Cerebellar nuclear complex (tissue), 1 donor: ENCODE measurements around the gene PSMB1.
"Not testable (repeated sequence)": the region's sequence is repeated elsewhere in the genome, so short reads cannot be mapped to it uniquely, and the experiment has no call there.

Source experiments
- DNase-seq, 2 experiments: peaks; one replicate each; lab custom pipeline; 2025; lab: John Stamatoyannopoulos, UW

PSMB1 gene

DNA sequence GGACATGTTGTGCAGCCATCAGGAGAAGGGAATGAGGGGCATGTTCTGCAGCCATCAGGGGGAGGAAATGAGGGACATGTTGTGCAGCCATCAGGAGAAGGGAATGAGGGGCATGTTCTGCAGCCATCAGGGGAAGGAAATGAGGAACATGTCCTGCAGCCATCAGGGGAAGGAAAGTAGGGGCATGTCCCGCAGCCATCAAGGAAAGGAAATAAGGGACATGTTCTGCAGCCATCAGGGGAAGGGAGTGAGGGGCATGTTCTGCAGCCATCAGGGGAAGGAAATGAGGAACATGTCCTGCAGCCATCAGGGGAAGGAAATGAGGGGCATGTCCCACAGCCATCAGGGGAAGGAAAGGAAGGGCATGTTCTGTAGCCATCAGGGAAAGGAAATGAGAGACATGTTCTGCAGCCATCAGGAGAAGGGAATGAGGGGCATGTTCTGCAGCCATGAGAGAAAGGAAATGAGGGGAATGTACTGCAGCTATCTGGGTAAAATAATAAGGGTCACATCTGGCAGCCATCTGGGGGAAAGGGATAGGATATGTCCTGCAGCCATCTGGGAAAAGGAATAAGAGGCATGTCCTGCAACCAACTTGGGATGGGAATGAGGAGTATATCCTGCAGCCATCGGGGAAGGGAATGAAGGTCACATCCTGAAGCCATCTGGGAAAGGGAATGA, 50.2 kb downstream of the PSMB1 start:
- not testable (repeated sequence) for DNase-seq

DNA sequence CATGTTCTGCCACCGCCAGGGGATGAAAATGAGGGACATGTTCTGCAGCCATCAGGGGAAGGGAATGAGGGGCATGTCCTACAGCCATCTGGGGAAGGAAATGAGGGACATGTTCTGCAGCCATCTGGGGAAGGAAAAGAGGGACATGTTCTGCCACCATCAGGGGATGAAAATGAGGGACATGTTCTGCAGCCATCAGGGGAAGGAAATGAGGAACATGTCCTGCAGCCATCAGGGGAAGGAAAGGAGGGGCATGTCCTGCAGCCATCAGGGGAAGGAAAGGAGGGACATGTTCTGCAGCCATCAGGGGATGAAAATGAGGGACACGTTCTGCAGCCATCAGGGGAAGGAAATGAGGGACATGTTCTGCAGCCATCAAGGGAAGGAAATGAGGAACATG, 50.8 kb downstream of the PSMB1 start:
- DNase-seq = not testable (repeated sequence)

DNA sequence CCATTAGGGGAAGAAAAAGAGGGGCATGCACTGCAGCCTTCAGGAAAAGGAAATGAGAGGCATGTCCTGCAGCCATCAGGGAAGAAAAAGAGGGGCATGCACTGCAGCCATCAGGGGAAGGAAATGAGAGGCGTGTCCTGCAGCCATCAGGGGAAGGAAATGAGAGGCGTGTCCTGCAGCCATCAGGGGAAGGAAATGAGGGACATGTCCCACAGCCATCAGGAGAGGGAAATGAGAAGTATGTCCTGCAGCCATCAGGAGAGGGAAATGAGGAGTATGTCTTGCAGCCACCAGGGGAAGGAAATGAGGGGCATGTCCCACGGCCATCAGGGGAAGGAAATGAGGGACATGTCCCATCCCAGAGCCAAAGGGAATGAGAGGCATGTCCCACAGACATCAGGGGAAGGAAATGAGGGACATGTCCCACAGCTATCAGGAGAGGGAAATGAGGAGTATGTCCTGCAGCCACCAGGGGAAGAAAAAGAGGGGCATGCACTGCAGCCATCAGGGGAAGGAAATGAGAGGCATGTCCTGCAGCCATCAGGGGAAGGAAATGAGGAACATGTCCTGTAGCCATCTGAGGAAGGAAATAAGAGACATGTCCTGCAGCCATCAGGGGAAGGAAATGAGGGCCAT, 52.0 kb downstream of the PSMB1 start:
- DNase-seq = no peak

GRCh38 chr6:170497841-170498301, 55.2 kb downstream of the PSMB1 start:
- no peak for DNase-seq

- DNase-seq = no peak
These were observed 59.8 kb downstream of the PSMB1 start for GRCh38 chr6:170493354-170493753.

GRCh38 chr6:170490259-170490658, 62.8 kb downstream of the PSMB1 start:
- no peak for DNase-seq

- no peak for DNase-seq
These were observed 63.3 kb downstream of the PSMB1 start for GRCh38 chr6:170489836-170490235.

GRCh38 chr6:170487707-170488329, 65.3 kb downstream of the PSMB1 start:
- DNase-seq = no peak

GRCh38 chr6:170485159-170485558, 67.9 kb downstream of the PSMB1 start:
- DNase-seq = no peak
